HG02938 (cell line): ENCODE data around the gene GFOD2.
"Not testable (repeated sequence)": the region's sequence is repeated elsewhere in the genome, so short reads cannot be mapped to it uniquely, and the experiment has no call there.

Experiments
- ATAC-seq: cut with Tn5 transposase; IDR thresholded peaks from one replicate; pipeline ENCODE4 v1.9.1; 2021; ENCODE audit warnings: mild to moderate bottlenecking, moderate library complexity; ENCODE audit not compliant: unreplicated experiment

Gene GFOD2

DNA sequence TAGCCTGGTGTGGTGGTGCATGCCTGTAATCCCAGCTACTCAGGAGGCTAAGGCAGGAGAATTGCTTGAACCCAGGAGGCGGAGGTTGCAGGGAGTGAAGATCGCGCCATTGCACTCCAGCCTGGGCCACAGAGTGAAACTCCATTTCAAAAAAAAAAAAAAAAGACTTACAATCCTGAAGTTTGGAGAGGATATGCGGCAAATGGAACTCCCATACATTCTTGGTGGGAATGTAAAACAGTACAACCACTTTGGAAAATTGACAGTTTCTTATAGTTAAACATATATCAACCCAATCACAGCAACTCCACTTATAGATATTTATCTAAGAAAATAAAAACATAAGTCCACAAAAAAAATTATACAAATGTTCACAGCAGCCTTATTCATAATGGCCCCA lies 11.9 kb downstream of the GFOD2 start:
- ATAC-seq = no peak

DNA sequence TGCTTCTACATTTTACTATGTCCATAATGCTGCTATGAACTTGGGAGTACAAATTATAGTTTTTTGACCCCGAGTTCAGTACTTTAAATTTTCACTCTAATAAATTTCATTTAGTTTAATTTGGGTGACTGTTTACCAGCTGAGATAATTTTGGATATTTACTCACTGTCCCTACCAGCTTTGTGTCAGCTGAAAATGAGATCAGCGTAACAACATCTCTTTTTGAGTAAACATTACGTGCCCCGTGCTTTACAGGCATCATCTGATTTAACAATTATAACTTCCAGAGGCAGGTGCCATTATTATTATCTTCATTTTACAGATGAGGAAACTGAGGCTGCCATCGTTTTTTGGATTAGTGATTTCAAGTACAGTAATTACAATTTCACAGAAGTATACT lies 15.0 kb downstream of the GFOD2 start:
- no peak for ATAC-seq

DNA sequence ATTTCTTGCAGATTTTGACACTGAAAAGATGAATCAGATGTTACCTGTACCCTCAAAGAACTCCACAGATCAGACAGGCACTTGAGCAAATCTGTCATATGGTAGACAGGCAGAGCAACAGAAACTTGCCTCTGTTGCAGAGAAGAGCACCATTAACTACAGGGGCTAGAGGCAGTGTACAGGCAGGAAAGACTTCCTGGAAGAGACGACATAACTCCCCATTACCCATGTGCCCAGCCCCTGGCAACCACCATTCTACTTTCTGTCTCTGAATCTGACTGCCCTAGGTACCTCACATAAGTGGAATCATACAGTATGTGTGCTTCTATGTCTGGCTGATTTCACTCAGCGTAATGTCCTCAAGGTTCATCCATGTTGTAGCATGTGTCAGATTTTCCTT lies 15.5 kb downstream of the GFOD2 start:
- no peak for ATAC-seq

DNA sequence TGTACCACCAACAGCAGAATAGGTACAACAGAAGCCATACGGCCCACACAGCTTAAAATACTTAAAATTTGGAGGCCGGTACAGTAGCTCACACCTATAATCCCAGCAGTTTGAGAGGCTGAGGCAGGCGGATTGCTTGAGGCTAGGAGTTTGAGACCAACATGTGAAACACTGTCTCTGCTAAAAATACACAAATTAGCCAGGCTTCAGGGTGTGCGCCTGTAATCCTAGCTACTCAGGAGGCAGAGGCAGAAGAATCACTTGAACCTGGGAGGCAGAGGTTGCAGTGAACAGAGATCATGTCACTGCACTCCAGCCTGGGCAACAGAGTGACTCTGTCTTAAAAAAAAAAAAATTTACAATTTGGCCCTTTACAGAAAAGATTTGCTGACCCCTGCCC lies 17.0 kb downstream of the GFOD2 start:
- ATAC-seq = no peak

DNA sequence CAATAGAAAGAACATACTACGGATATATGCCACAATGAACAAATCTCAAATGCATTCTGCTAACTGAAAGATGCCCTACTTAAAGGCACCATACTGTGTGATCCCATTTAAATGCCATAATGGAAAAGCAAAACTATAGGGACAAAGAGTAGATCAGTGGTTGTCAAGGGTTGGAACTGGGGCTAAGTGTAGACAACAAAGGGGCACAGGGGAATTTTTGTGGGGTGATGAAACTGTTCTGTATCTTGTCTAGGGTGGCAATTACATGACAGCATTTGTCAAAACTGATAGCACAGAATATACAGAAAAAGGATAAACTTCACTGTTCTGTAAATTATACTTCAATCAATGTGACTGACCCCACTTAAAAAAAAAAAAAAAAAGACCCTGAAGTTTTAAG lies 17.7 kb downstream of the GFOD2 start:
- ATAC-seq = no peak

DNA sequence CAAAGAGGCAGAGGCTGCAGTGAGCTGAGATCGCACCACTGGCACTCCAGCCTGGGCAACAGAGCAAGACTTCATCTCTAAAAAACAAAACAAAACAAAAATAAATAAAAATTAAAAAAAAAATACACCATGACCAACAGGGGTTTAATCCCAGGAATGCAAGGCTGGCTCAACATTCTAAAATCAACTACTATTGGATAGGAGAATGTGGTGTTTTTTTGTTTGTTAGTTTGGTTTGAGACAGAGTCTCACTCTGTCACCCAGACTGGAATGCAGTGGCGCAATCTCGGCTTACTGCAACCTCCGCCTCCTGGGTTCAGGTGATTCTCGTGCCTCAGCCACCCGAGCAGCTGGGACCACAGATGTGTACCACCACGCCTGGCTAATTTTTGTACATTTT lies 19.9 kb downstream of the GFOD2 start:
- ATAC-seq = no peak

DNA sequence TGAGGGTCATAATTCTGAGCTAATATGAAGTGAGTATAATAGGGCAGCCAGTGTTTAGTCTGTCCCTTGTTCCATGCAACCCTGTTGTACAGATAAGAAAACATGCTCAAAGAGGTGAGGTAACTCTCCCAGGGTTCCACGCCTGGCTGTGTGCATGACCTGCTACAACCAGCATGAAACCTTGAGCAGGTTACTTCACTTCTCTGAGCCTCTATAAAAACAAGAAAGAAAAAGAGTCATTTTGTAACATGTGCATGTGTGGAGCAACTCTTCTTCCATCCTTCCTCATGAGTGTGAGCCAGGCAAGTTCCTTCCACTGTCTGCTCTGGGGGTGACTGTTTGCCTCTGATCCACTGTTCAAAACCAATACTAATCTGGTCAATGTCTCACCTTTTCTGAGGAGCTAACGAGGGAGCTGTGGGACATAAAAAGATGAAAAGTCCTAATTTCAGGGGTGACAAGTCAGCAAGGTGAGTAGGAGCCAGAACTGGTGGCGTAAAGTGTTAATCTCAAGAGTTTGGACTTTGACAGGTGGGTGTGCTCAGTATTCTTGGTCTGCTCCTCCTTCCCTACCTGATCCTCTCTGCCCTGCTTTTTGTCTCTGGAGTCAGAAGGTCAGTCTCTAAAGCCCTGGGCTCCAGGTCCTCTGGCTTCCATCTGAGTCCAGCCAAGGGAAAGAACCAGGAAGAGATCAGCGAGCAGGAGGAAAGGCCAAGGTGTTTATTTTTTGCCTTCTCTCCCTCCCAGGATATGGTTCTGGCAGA lies 21.5 kb downstream of the GFOD2 start:
- no peak for ATAC-seq

DNA sequence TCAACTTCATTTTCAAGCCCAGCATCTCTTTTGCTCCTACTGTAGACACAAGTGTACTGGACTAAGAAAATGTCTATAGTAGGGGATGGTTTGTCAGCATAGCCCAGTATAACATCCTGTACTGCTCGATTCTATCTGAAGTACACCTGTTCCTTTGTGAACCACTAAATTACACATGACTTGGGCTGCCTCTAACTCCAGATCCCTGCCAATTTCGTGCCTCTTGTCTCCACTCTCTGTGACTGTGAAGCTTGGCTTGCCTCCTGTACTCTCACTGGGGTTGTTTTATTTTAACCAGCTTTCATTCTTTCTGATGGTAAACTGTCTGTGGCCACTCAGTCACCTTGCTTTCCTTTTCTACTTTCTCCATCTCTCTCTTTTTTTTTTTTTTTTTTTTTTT lies 24.5 kb downstream of the GFOD2 start:
- no peak for ATAC-seq

DNA sequence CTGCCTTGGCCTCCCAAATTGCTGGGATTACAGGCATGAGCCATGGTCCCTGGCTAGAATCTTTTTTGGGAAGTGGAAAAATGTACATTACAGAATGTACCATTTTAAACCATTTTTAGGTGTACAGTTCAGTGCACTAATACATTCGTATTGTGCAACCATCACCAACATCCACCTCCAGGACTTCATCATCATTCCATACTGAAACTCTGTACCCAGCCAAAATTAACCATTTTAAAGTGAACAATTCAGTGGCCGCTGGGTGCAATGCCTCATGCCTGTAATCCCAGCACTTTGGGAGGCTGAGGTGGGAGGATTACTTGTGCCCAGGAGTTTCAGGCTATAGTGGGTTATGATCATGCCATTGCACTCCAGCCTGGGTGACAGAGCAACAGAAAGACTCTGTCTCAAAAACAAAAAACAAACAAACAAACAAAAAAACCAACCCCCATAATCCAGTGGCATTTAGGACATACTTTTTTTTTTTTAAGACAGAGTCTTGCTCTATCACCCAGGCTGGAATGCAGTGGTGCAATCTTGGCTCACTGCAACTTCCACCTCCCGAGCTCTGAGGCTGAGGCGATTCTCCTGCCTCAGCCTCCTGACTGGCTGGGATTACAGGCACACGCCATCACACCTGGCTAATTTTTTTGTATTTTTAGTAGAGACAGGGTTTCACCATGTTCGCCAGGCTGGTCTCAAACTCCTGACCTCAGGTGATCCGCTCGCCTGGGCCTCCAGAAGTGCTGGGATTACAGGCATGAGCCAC lies 25.4 kb downstream of the GFOD2 start:
- not testable (repeated sequence) for ATAC-seq

DNA sequence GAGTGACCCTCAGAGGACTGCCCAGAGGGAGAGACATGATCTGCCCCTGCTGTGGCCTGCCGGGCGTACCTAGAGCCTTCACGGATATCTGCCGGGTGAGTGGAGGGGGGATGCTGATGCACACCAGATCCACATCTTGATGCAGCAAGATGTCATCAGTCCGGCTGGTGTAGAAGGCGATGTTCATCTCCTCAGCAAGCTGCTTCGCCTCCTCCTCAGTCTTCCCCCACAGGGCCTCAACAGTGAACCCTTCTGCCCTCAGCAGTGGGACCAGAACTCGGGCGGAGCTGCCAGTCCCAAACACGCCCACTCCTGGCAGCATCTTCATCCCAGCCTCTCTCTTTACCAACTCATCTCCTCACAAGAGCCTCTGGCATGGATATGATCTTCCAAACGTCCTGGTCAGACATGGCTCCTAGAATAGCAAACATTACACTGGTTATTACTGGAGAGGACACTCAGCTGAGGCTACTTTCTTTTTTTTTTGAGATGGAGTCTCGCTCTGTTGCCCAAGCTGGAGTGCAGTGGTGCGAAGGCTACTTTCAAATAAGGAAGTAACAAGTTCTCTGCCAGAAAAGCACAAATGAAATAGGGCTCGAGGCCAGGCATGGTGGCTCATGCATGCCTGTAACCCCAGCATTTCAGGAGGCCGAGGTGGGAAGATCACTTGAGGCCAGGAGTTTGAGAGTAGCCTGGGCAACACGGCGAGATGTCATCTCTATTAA lies 33.6 kb downstream of the GFOD2 start:
- no peak for ATAC-seq

DNA sequence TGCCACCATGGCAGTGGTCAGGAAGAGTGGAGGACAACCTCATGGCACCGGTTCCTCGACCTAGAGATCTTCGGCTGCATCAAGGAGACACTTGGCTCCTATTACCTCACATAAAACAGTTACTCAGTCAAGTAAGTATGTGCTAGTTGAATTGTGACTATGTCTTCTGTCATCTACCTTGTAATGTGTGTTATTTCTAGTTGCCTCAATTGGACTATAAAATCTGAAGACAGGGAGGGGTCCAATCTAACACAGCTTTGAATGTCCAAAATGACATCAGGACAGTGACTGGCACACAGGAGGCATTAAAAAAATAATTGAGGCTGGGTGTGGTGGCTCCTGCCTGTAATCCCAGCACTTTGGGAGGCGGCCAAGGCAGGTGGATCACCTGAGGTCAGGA lies 35.3 kb downstream of the GFOD2 start:
- no peak for ATAC-seq

DNA sequence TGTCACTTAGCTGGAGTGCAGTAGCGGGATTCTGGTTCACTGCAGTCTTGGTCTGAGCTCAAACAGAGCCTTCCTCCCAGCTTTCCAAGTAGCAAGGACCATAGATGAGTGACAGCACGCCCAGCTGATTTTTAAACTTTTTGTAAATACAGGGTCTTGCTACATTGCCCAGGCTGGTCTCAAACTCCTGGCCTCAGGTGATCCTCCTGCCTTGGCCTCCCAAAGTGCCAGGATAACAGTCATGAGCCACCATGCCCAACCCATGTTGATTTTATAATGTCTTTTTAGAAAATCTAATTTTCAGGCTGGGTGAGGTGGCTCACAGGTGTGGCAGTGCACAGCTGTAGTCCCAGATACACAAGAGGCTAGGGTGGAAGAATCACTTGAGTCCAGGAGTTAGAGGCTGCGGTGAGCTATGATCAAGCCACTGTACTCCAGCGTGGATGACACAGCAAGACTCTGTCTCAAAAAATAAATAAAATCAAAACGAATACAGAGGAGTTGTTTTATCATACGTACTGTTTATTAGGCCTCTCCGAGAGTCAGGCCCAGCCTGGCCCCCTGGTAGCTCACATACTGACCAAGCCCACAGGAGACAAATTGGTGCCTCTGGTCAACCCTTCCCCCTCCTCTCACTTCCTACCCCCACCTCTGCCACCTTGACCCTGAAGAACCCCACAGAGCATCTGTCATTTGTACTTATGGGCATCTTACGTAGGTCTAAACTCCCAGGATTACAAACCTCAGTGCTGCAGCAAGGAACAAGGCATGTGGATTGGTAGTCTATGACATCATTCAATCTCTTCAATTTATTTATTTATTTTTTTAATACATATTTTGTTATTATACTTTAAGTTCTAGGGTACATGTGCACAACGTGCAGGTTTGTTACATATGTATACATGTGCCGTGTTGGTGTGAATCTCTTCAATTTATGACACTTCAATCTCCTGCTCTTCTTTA lies 38.9 kb downstream of the GFOD2 start:
- no peak for ATAC-seq

DNA sequence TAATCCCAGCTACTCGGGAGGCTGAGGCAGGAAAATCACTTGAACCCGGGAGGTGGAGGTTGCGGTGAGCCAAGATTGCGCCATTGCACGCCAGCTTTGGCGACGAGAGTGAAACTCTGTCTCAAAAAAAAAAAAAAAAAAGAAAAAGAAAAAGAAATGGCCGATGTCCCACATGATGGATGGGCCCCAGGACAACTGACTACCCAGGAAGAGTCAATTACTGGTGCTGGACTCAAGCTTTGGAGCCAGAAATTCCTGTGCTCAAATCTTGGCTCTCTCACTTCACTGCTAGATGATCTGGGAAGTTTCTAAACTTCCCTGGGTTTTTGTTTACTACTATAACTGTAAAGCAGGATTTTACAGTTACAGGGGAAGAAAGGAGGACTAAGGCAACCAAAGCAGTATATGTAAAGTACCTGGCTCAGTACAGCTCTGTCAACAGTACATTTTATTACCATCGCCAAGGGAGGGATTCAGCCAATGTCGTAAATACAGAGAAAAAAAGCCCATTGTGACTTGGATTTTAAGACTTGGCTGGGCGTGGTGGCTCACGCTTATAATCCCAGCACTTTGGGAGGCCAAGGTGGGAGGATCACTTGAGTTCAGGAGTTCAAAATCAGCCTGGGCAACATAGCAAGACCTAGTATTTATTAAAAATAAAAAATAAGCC lies 40.6 kb downstream of the GFOD2 start:
- no peak for ATAC-seq

DNA sequence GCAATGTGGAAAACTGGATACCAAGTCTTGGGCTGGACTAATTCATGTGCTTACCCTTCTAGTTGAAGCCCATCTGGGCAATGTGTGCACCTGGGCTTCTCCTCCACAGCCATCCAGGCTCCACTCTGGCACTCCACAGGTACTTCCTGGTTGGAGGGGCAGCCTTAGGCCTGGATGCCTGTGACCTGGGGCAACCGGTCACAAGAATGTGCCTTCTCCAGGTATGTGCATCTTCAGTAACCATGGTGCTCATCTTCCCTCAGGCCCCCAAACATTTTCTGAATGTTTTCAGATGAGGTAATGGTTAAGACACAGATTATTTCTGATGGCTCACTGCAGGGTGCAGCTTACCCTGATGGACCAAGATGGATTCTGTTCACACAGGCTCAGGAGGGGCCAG lies 41.4 kb downstream of the GFOD2 start:
- no peak for ATAC-seq

DNA sequence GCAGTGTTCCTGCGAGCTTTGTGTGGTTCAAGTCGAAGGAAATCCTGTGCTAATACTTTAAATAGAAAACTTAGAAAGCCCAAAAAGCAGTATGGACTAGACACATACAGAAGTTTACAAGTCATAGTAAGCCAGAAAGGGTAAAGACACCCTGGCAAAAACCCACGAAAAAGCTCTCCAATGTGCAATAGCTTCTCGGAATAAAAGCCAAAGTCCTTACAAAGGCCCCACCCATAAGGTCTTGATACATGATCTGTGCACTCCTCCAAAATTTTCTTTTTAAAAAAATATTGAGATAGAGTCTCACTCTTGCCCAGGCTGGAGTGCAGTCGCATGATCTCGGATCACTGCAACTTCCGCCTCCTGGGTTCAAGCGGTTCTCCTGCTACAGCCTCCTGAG lies 42.2 kb downstream of the GFOD2 start:
- no peak for ATAC-seq

DNA sequence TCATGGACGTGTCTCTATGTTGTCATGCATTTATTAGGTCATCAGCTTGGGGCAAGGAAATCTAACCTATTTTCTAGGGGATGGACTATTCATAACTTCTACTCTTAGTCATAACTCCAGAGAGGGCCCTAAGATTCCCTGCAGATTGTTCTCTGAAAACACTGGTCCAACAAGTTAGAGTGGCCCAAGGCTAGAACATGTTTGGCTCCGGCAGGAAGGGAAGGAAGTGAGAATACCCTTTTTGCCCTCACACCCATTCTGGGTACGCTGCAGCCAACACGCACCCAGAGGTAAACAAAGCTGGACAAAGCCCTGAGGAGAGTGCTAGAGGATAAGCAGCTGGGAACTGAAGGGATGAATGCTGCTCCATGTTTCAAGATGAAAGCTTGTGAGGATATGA lies 42.6 kb downstream of the GFOD2 start:
- no peak for ATAC-seq

DNA sequence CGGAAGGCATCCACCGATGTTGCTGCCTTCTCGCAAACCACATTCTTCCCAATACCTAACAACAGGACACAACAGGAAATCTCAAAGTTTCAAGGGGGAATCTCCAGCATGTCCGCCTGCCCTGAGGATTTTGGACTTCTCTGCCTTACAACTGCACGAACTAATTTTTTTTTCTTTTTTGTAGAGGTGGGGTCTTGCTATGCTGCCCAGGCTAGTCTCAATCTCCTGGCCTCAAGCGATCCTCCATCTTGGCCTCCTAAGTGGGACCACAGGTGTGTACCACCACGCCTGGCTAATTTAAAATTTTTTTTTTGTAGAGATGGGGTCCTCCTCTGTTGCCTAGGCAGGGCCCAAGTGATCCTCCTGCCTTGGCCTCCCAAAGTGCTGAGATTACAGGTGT lies 43.1 kb downstream of the GFOD2 start:
- no peak for ATAC-seq

DNA sequence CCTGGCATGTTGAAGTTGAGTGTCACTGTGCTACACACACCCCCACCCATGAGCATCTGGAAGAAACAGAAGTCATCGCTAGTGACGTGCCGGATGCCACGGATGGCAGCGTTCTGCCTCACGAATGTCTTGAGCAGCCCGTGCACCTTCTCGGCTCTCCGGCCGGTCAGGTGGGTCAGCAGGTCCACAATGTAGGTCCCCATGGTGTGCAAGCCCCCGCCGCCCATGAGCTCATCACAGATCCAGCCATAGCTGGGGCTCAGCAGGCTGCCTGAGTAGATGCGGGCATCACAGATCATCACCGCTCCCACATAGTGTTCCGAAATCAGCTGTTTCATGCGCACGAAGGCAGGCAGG lies 43.6 kb downstream of the GFOD2 start:
- no peak for ATAC-seq

DNA sequence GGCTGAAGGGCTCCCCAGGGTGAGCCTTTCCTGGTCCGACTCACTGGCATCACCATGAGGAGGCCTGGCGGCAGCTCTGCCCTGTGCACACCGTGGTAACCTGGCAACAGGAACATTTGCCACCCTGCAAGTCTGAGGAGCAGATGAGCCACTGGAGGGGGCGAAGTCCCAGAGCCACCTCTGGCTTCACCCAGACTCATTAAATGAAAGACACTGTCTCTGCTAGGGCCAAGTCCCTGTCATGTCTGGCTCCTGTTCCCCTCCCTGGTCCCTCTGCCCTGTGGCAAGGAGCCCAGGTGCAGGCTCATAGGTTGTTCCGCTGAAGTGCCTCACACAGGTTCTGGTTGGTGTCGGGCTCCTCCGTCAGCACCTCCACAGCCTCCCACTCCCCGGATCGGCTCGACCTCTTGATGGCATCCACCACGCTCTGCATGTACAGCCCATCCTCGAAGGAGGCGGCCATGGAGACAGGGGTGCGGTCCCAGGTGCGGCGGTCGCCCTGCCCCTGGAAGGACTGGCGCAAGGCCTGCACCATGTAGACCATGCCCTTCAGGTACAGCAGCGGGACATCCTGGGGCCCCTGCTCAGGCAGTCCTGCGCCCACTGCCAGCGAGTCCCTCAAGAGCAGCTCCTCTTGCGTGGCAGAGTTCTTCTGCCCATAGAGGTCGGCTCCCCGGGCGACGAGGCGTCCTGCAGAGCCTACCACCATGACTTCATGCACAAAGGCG lies 44.1 kb downstream of the GFOD2 start:
- ATAC-seq = no peak
